ENCODE measurements around the gene LYAR.

- TF ChIP-seq CTCF (conservative IDR thresholded peaks at IDR 0.05; ENCODE audit: low read length), result no peak
- no peak for TF ChIP-seq EZH2phosphoT487 (IDR thresholded peaks at IDR 0.05; ENCODE audit: borderline replicate concordance)
These were observed 56.3 kb downstream of the LYAR start for GRCh38 chr4:4233610-4234009.
